ENCODE measurements around the gene YAE1.

The YAE1 gene, protein sequence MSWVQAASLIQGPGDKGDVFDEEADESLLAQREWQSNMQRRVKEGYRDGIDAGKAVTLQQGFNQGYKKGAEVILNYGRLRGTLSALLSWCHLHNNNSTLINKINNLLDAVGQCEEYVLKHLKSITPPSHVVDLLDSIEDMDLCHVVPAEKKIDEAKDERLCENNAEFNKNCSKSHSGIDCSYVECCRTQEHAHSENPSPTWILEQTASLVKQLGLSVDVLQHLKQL

GRCh38 chr7:39566023-39566921 is at the start of gene YAE1:
TSS of gene YAE1 (plus strand) at chr7:39566404. CDS start at chr7:39566419, 15 bp downstream.
- peak; percentile 97 for TF ChIP-seq POLR2A (IDR thresholded peaks at IDR 0.05; ENCODE audit: low read depth, low read length)
- DNase-seq (ENCODE audit: insufficient read length, low spot score) (peak; percentile 96), FAIRE-seq (peak; percentile 91)

DNA sequence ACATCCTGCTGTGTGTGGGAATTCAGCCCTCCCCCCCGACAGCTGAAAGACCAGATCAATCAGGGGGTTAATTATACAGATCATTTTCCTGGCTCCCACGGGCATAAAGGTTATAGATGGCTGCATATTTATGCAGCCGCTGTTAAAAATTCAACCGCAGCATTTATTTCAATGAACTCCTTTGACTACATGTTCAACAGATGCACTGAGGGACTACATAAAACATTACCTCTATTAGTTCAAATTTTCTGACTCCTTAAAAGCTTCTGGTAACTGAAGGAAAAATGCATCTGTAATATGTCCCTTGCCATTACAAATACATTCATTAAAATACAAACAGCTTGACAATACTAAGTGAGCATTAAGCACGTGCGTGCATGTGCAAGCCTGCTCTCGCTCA is 49.7 kb upstream of the YAE1 start:
- DNase-seq (ENCODE audit: insufficient read length, low spot score), result no peak
- no peak for TF ChIP-seq POLR2A (IDR thresholded peaks at IDR 0.05; ENCODE audit: low read depth, low read length)
- no peak for FAIRE-seq

GRCh38 chr7:39517240-39517639 is 49.0 kb upstream of the YAE1 start:
- DNase-seq (ENCODE audit: insufficient read length, low spot score), result no peak
- no peak for TF ChIP-seq POLR2A (IDR thresholded peaks at IDR 0.05; ENCODE audit: low read depth, low read length)
- no peak for FAIRE-seq

GRCh38 chr7:39525926-39526325 is 40.3 kb upstream of the YAE1 start:
- DNase-seq (ENCODE audit: insufficient read length, low spot score), result no peak
- FAIRE-seq, result no peak
- no peak for TF ChIP-seq POLR2A (IDR thresholded peaks at IDR 0.05; ENCODE audit: low read depth, low read length)

DNA sequence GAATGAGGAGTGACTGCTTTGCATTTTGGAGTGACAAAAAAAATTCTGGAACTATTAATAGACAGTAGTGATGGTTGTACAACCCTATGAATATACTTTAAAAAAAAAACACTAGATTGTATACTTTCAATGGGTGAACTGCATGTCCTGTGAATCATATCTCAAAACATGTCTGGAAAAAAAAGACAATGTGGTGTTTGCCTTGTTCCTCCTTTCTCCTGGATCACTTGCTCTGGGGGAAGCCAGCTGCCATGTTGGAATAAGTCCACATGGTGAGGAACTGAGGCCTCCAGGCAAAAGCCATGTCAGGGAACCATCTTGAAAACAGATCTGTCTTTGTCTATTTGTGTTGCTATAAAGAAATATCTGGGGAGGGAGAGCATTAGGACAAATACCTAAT is 39.5 kb upstream of the YAE1 start:
- FAIRE-seq (no peak), DNase-seq (ENCODE audit: insufficient read length, low spot score) (no peak)
- no peak for TF ChIP-seq POLR2A (IDR thresholded peaks at IDR 0.05; ENCODE audit: low read depth, low read length)

DNA sequence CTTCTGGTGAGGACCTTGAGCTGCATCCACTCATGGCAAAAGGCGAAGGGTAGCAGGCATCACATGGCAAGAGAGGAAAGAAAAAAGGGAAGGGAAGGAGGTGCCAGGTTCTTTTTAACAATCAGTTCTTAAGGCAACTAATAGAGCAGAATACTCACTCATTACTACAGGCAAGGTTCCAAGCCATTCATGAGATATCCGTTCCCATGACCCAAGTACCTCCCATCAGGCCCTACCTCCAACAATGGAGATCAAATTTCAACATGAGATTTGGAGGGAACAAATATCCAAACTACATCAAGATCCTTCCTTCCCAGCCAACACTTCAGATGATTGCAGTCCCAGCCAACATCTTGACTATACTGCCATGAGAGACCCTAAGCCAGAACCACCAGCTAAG is 38.9 kb upstream of the YAE1 start:
- no peak for TF ChIP-seq POLR2A (IDR thresholded peaks at IDR 0.05; ENCODE audit: low read depth, low read length)
- no peak for DNase-seq (ENCODE audit: insufficient read length, low spot score)
- no peak for FAIRE-seq

- DNase-seq (ENCODE audit: insufficient read length, low spot score) (no peak), FAIRE-seq (no peak)
- no peak for TF ChIP-seq POLR2A (IDR thresholded peaks at IDR 0.05; ENCODE audit: low read depth, low read length)
Observed at GRCh38 chr7:39527951-39528350, 38.3 kb upstream of the YAE1 start.

DNA sequence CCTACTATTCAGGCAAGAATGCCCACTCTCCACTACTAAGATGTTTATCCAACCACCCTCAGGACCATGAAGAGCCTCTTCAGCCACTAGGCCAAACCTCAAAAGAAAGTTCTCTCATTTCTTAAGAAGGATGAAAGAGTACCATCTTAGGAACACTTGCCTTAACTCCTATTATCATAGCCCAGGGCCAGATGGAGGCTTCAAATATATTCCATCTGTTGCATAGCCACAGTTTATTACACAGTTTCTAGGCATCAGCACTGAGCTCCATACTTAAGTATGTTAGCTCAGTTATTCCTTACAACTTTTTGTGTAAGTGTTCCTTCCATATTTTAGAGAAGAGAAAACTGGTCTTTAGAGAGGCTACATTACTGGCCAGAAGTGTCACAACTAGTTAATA is 37.4 kb upstream of the YAE1 start:
- DNase-seq (ENCODE audit: insufficient read length, low spot score) (no peak), FAIRE-seq (no peak)
- no peak for TF ChIP-seq POLR2A (IDR thresholded peaks at IDR 0.05; ENCODE audit: low read depth, low read length)

DNA sequence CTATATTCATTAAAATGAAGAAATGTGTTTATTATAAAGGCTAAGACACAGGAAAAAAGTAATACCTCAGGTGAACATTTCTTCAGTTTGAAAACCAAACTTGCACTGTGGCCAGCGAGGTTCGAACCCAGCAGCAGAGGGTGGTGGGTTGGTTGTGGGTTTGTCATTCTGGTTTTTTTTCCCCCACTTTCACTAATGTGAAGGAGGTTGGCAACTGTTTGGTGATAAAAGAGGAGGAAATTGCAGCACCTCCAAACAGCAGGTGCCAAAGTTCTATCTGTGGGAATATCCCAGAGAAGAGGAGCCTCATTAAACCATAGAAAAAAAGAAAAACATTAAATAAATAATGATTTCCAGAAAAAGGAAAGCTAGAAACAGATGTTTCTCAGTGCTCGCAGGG is 36.6 kb upstream of the YAE1 start:
- no peak for DNase-seq (ENCODE audit: insufficient read length, low spot score)

GRCh38 chr7:39530971-39531370 is 35.2 kb upstream of the YAE1 start:
- TF ChIP-seq POLR2A (IDR thresholded peaks at IDR 0.05; ENCODE audit: low read depth, low read length), result no peak
- DNase-seq (ENCODE audit: insufficient read length, low spot score) (no peak), FAIRE-seq (no peak)

More for the DNA sequence above, 36.6 kb upstream of the YAE1 start:
- no peak for FAIRE-seq
- TF ChIP-seq POLR2A (IDR thresholded peaks at IDR 0.05; ENCODE audit: low read depth, low read length), result no peak

GRCh38 chr7:39531818-39532217 is 34.4 kb upstream of the YAE1 start:
- DNase-seq (ENCODE audit: insufficient read length, low spot score) (no peak), FAIRE-seq (no peak)
- TF ChIP-seq POLR2A (IDR thresholded peaks at IDR 0.05; ENCODE audit: low read depth, low read length), result no peak

- no peak for TF ChIP-seq POLR2A (IDR thresholded peaks at IDR 0.05; ENCODE audit: low read depth, low read length)
- no peak for DNase-seq (ENCODE audit: insufficient read length, low spot score)
- no peak for FAIRE-seq
Observed at GRCh38 chr7:39532832-39533231, 33.4 kb upstream of the YAE1 start.

DNA sequence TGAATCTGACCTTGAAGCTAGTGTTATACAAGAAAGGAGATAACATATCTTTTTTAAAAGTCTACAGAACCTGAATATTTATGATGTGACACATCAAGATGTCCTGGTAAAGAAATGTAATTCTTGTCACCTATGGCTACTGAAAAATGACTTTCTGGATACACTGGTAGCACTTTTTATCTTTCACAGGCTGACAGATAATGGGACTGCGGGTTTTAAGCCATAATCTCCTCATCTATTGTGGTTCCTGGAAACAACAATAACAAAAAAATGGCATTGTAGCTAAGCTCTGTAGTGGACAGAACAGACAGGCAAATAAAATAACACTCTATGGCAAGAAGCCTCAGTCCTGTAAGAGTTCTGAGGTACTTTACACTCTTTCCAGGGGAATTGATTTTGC is 31.6 kb upstream of the YAE1 start:
- DNase-seq (ENCODE audit: insufficient read length, low spot score) (no peak), FAIRE-seq (no peak)
- TF ChIP-seq POLR2A (IDR thresholded peaks at IDR 0.05; ENCODE audit: low read depth, low read length), result no peak

- no peak for FAIRE-seq
- no peak for TF ChIP-seq POLR2A (IDR thresholded peaks at IDR 0.05; ENCODE audit: low read depth, low read length)
- no peak for DNase-seq (ENCODE audit: insufficient read length, low spot score)
Observed at GRCh38 chr7:39535064-39535463, 31.1 kb upstream of the YAE1 start.

DNA sequence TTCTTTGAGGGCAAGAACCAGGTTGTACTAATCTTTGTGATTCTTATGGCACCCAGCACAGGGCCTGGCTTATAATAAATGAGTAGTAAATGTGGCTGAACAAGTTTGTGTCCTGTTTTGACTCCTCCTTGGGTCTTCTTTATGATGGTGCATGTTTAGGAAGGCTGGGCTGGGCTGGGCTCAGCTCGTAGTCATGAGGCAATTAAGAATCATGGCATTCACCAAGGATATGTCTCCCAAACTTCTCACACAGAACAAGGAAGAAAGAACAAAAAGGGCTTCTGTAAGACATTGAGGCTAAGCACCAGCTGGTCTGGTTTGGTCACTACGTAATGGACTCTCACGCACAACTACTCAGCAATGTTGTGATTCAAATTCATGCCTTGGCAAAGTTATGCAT is 30.5 kb upstream of the YAE1 start:
- TF ChIP-seq POLR2A (IDR thresholded peaks at IDR 0.05; ENCODE audit: low read depth, low read length), result no peak
- FAIRE-seq, result no peak
- DNase-seq (ENCODE audit: insufficient read length, low spot score), result no peak
